SHP77 (cell line): ENCODE results near the gene SPG7.
"Not testable (repeated sequence)": the region's sequence is repeated elsewhere in the genome, so short reads cannot be mapped to it uniquely, and the experiment has no call there.

Experiments
- DNase-seq, 2 experiments: peaks; one replicate each; lab custom pipeline; 2025; lab: John Stamatoyannopoulos, UW

Gene SPG7

GRCh38 chr16:89581045-89581695, 73.0 kb downstream of the SPG7 start:
- no peak for DNase-seq

- no peak for DNase-seq
These were observed 73.8 kb downstream of the SPG7 start for GRCh38 chr16:89581861-89582563.

GRCh38 chr16:89582614-89583196, 74.5 kb downstream of the SPG7 start:
- no peak for DNase-seq

- DNase-seq = no peak
These were observed 75.1 kb downstream of the SPG7 start for GRCh38 chr16:89583197-89583894.

- no peak for DNase-seq
These were observed 75.9 kb downstream of the SPG7 start for GRCh38 chr16:89583895-89584644.

GRCh38 chr16:89584768-89585549, 76.8 kb downstream of the SPG7 start:
- no peak for DNase-seq

- no peak for DNase-seq
These were observed 78.0 kb downstream of the SPG7 start for GRCh38 chr16:89586218-89586617.

GRCh38 chr16:89586853-89587252, 78.7 kb downstream of the SPG7 start:
- peak in 1 of 2 experiments; percentile 26 for DNase-seq

- DNase-seq = not testable (repeated sequence)
These were observed 79.5 kb downstream of the SPG7 start for GRCh38 chr16:89587676-89588075.

GRCh38 chr16:89588413-89589109, 80.4 kb downstream of the SPG7 start:
- DNase-seq = no peak

GRCh38 chr16:89589241-89589926, 81.2 kb downstream of the SPG7 start:
- no peak for DNase-seq

GRCh38 chr16:89593841-89594240, 85.6 kb downstream of the SPG7 start:
- no peak for DNase-seq

- no peak for DNase-seq
These were observed 87.3 kb downstream of the SPG7 start for GRCh38 chr16:89595330-89596060.

GRCh38 chr16:89596061-89596689, 88.0 kb downstream of the SPG7 start:
- DNase-seq = no peak

- DNase-seq = no peak
These were observed 88.9 kb downstream of the SPG7 start for GRCh38 chr16:89596957-89597649.

GRCh38 chr16:89598199-89598598, 90.0 kb downstream of the SPG7 start:
- peak in 1 of 2 experiments; percentile 32 for DNase-seq

GRCh38 chr16:89599451-89599858, 91.3 kb downstream of the SPG7 start:
- DNase-seq = peak; percentile 77 to 79

- DNase-seq = no peak
These were observed 91.7 kb downstream of the SPG7 start for GRCh38 chr16:89599902-89600301.
